22Rv1 (cell line): Measurements from ENCODE around the gene OTUD4.
"Not testable (repeated sequence)": the region's sequence is repeated elsewhere in the genome, so short reads cannot be mapped to it uniquely, and the experiment has no call there.

Source experiments
- H3K27ac ChIP-seq: fragments of 450-650 bp; 2 replicates; pipeline ENCODE4 v1.5.1; 2017
- CTCF ChIP-seq: fragments of 450-650 bp; IDR thresholded peaks from 2 replicates; pipeline ENCODE4 v1.5.1; 2017; ENCODE audit warnings: mild to moderate bottlenecking
- ZFX ChIP-seq: fragments of 450-650 bp; IDR thresholded peaks from 2 replicates; pipeline ENCODE4 v1.6.1; 2017; ENCODE audit warnings: antibody characterized with exemption, borderline replicate concordance

OTUD4 gene

GRCh38 chr4:145180298-145181090, at the start of gene OTUD4:
Gene OTUD4 (minus strand): TSS chr4:145180589. CDS start chr4:145179973, 616 bp downstream.
- peak within 1 kb of the TSS; percentile 85 for H3K27ac ChIP-seq
- TF ChIP-seq CTCF (peak; percentile 34), ZFX (0 out of 2 replicates have a peak, but pooled peaks have one; percentile 43)

GRCh38 chr4:145223228-145223627, 42.8 kb upstream of the OTUD4 start:
- not testable (repeated sequence) for H3K27ac ChIP-seq

- H3K27ac ChIP-seq: not testable (repeated sequence)
These were observed 41.1 kb upstream of the OTUD4 start for GRCh38 chr4:145221529-145221928.

GRCh38 chr4:145219090-145219489, 38.7 kb upstream of the OTUD4 start:
- H3K27ac ChIP-seq: no peak overlapping the region
- no peak for TF ChIP-seq ZFX
- TF ChIP-seq CTCF: no peak

GRCh38 chr4:145218251-145218650, 37.9 kb upstream of the OTUD4 start:
- no peak for TF ChIP-seq CTCF
- TF ChIP-seq ZFX: no peak
- H3K27ac ChIP-seq: no peak overlapping the region

- TF ChIP-seq CTCF (no peak), ZFX (no peak)
- no peak overlapping the region for H3K27ac ChIP-seq
These were observed 37.0 kb upstream of the OTUD4 start for GRCh38 chr4:145217349-145217748.

GRCh38 chr4:145216535-145216934, 36.1 kb upstream of the OTUD4 start:
- no peak overlapping the region for H3K27ac ChIP-seq
- no peak for TF ChIP-seq ZFX
- TF ChIP-seq CTCF: peak; percentile 75

GRCh38 chr4:145213245-145213644, 32.9 kb upstream of the OTUD4 start:
- TF ChIP-seq CTCF (no peak), ZFX (no peak)
- no peak overlapping the region for H3K27ac ChIP-seq
